Stimulated activated CD8-positive, alpha-beta memory T cell treated with anti-CD3 and anti-CD28 coated beads, Interleukin-4, amount 100 ng/mL, for 48 hours (primary cell): ENCODE data around the gene TMBIM1.

Experiments
- DNase-seq: peaks from one replicate; pipeline ENCODE4 v3.0.0-alpha.2; 2020

TMBIM1 gene

GRCh38 chr2:218292048-218293014, at the start of gene TMBIM1:
Gene TMBIM1, minus strand, starts transcription at chr2:218292503. Its CDS starts 10,362 bp downstream, at chr2:218282141.
- peak; percentile 83 for DNase-seq

GRCh38 chr2:218341381-218341780, 49.1 kb upstream of the TMBIM1 start:
- no peak for DNase-seq

- DNase-seq, result no peak
These were observed 48.4 kb upstream of the TMBIM1 start for GRCh38 chr2:218340656-218341055.

- no peak for DNase-seq
These were observed 42.2 kb upstream of the TMBIM1 start for GRCh38 chr2:218334531-218334930.

- DNase-seq, result no peak
These were observed 40.8 kb upstream of the TMBIM1 start for GRCh38 chr2:218332920-218333645.

- no peak for DNase-seq
These were observed 40.0 kb upstream of the TMBIM1 start for GRCh38 chr2:218332288-218332687.

GRCh38 chr2:218331745-218332144, 39.4 kb upstream of the TMBIM1 start:
- DNase-seq, result no peak

GRCh38 chr2:218329826-218330593, 37.7 kb upstream of the TMBIM1 start:
- DNase-seq, result no peak

GRCh38 chr2:218329027-218329825, 36.9 kb upstream of the TMBIM1 start:
- no peak for DNase-seq

- no peak for DNase-seq
These were observed 36.0 kb upstream of the TMBIM1 start for GRCh38 chr2:218328294-218328693.

GRCh38 chr2:218327451-218328210, 35.3 kb upstream of the TMBIM1 start:
- DNase-seq, result no peak

GRCh38 chr2:218326315-218326714, 34.0 kb upstream of the TMBIM1 start:
- DNase-seq, result no peak

GRCh38 chr2:218325566-218326160, 33.4 kb upstream of the TMBIM1 start:
- DNase-seq, result no peak

- no peak for DNase-seq
These were observed 31.5 kb upstream of the TMBIM1 start for GRCh38 chr2:218323526-218324472.

GRCh38 chr2:218322768-218323525, 30.6 kb upstream of the TMBIM1 start:
- DNase-seq, result peak; percentile 59

- DNase-seq, result no peak
These were observed 28.5 kb upstream of the TMBIM1 start for GRCh38 chr2:218320704-218321336.

GRCh38 chr2:218319813-218320365, 27.6 kb upstream of the TMBIM1 start:
- DNase-seq, result no peak

GRCh38 chr2:218318241-218318640, 25.9 kb upstream of the TMBIM1 start:
- DNase-seq, result no peak
